Measurements from ENCODE around the gene ROR2. TPM values are rescaled to one million over a fixed set of nuclear protein-coding genes. Genes with fewer than 3 reads are reported as not detected.

The ROR2 gene
- total and polyA plus RNA-seq, 4 donors, result 2.7 to 32.3 (median 9.2) TPM

- Histone ChIP-seq H3K4me3 (no peak overlapping the region), H3K9ac (ENCODE audit: insufficient read depth in 1 of 2, low read length in 2 of 2) (no peak overlapping the region), H3K27me3 (ENCODE audit: control insufficient read depth in 3 of 3, insufficient read depth in 3 of 3, low read length in 2 of 3) (no peaks in the 10 kb centered on the region), H3K27ac (ENCODE audit: low read depth in 1 of 2, low read length in 1 of 2) (no peak overlapping the region), H3K4me1 (ENCODE audit: control insufficient read depth in 5 of 5, insufficient read depth in 5 of 5, low read length in 5 of 5) (peaks cover 0 to 28% (median 13%) of the 10 kb centered on the region in 5 donors), H3K9me3 (ENCODE audit: control insufficient read depth in 4 of 4, insufficient read depth in 3 of 4, low read length in 3 of 4) (peaks cover 0 to 2% (median 0%) of the 10 kb centered on the region in 4 donors), H3K36me3 (ENCODE audit: control insufficient read depth in 4 of 4, insufficient read depth in 4 of 4, low read length in 4 of 4) (no peaks in the 10 kb centered on the region)
- 74 to 90% methylated on average over 4 of the region's 4 CpGs for WGBS, 2 donors
- DNase-seq, result no peak
- no peak for ATAC-seq (ENCODE audit: insufficient read depth, low FRiP score)
- no peak for TF ChIP-seq CTCF (IDR thresholded peaks at IDR 0.05; ENCODE audit: control extremely low read depth, extremely low read depth)
These were observed 125.9 kb downstream of the ROR2 start for GRCh38 chr9:91824151-91824550.

- H3K4me1 ChIP-seq (ENCODE audit: control insufficient read depth in 5 of 5, insufficient read depth in 5 of 5, low read length in 5 of 5), result peaks cover 0 to 50% (median 25%) of the 10 kb centered on the region in 5 donors
- H3K9ac ChIP-seq (ENCODE audit: insufficient read depth in 1 of 2, low read length in 2 of 2), result no peak overlapping the region
- TF ChIP-seq CTCF (IDR thresholded peaks at IDR 0.05; ENCODE audit: control extremely low read depth, extremely low read depth), result no peak
- ATAC-seq (ENCODE audit: insufficient read depth, low FRiP score), result no peak
- peaks cover 0 to 2% (median 0%) of the 10 kb centered on the region in 4 donors for H3K9me3 ChIP-seq (ENCODE audit: control insufficient read depth in 4 of 4, insufficient read depth in 3 of 4, low read length in 3 of 4)
- DNase-seq, result peak in 1 of 3 donors; percentile 10
- no peak overlapping the region for H3K27ac ChIP-seq (ENCODE audit: low read depth in 1 of 2, low read length in 1 of 2)
- H3K36me3 ChIP-seq (ENCODE audit: control insufficient read depth in 4 of 4, insufficient read depth in 4 of 4, low read length in 4 of 4), result no peaks in the 10 kb centered on the region
- no peak overlapping the region for H3K4me3 ChIP-seq
- 74 to 77% methylated on average over 11 of the region's 11 CpGs for WGBS, 2 donors
- no peaks in the 10 kb centered on the region for H3K27me3 ChIP-seq (ENCODE audit: control insufficient read depth in 3 of 3, insufficient read depth in 3 of 3, low read length in 2 of 3)
These were observed 128.8 kb downstream of the ROR2 start for GRCh38 chr9:91820949-91821880.

GRCh38 chr9:91820126-91820750, 129.8 kb downstream of the ROR2 start:
- Histone ChIP-seq H3K4me1 (ENCODE audit: control insufficient read depth in 5 of 5, insufficient read depth in 5 of 5, low read length in 5 of 5) (peaks cover 0 to 51% (median 22%) of the 10 kb centered on the region in 5 donors), H3K4me3 (no peak overlapping the region), H3K9ac (ENCODE audit: insufficient read depth in 1 of 2, low read length in 2 of 2) (no peak overlapping the region), H3K27me3 (ENCODE audit: control insufficient read depth in 3 of 3, insufficient read depth in 3 of 3, low read length in 2 of 3) (no peaks in the 10 kb centered on the region), H3K9me3 (ENCODE audit: control insufficient read depth in 4 of 4, insufficient read depth in 3 of 4, low read length in 3 of 4) (peaks cover 0 to 2% (median 0%) of the 10 kb centered on the region in 4 donors), H3K27ac (ENCODE audit: low read depth in 1 of 2, low read length in 1 of 2) (no peak overlapping the region), H3K36me3 (ENCODE audit: control insufficient read depth in 4 of 4, insufficient read depth in 4 of 4, low read length in 4 of 4) (no peaks in the 10 kb centered on the region)
- 81 to 84% methylated on average over 11 of the region's 11 CpGs for WGBS, 2 donors
- ATAC-seq (ENCODE audit: insufficient read depth, low FRiP score) (no peak), DNase-seq (no peak)
- no peak for TF ChIP-seq CTCF (IDR thresholded peaks at IDR 0.05; ENCODE audit: control extremely low read depth, extremely low read depth)

Measured in lung (tissue), 12 donors.